ENCODE results near the gene SMARCAL1. TPM values are rescaled to one million over a fixed set of nuclear protein-coding genes. Genes with fewer than 3 reads are reported as not detected.

SMARCAL1 gene
- total and polyA plus RNA-seq, 9 of the 15 experiments (the other 6 are each of a cell fraction or from before 2014, with no cell fraction given): 8.2 to 27.9 (median 12.4) TPM

DNA sequence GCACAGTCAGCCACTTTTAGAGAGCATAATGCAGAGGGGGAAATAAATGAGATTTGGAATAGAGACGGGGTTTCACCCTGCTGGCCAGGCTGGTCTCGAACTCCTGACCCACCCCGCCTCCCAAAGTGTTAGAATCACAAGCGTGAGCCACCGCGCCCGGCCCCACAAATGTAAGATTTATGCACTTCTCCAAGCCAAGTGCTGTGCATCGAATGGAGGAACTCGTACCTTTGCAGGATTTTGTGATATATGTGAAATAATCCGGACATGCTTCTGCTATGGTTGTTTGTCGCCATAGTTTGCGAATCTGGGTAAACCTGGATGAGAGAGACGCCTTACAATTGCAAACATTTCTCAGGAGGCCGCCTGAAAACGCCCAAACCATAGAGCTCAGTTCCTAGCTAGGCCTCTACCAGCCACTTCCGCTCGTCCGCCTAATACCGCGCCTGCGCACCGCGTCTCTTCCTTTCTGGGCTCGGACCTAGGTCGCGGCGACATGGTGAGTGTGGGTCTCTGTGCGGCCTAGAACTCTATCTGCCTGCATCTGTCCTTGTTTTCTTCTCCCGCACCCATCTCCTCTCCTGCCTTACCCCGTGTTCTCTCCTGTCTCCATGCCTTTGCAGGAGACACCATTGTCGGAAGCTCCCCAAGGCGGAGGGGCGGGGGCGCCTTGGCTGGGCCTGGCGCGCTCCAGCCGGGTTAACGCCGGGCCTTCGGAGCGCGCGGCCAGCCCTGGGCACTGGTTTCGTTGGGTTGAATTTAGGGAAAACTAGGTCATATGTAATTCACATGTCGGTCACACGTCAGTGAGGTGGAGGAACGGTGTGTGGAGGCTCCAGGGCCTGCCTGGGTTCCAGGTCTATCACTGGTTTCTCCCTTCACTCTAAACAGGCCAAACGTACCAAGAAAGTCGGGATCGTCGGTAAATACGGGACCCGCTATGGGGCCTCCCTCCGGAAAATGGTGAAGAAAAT lies 86.4 kb downstream of the SMARCAL1 start, which contains the start of gene RPL37A (continued):
- TF ChIP-seq, protein P1, sequence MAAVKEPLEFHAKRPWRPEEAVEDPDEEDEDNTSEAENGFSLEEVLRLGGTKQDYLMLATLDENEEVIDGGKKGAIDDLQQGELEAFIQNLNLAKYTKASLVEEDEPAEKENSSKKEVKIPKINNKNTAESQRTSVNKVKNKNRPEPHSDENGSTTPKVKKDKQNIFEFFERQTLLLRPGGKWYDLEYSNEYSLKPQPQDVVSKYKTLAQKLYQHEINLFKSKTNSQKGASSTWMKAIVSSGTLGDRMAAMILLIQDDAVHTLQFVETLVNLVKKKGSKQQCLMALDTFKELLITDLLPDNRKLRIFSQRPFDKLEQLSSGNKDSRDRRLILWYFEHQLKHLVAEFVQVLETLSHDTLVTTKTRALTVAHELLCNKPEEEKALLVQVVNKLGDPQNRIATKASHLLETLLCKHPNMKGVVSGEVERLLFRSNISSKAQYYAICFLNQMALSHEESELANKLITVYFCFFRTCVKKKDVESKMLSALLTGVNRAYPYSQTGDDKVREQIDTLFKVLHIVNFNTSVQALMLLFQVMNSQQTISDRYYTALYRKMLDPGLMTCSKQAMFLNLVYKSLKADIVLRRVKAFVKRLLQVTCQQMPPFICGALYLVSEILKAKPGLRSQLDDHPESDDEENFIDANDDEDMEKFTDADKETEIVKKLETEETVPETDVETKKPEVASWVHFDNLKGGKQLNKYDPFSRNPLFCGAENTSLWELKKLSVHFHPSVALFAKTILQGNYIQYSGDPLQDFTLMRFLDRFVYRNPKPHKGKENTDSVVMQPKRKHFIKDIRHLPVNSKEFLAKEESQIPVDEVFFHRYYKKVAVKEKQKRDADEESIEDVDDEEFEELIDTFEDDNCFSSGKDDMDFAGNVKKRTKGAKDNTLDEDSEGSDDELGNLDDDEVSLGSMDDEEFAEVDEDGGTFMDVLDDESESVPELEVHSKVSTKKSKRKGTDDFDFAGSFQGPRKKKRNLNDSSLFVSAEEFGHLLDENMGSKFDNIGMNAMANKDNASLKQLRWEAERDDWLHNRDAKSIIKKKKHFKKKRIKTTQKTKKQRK (IDR thresholded peaks at IDR 0.05; ENCODE audit: borderline replicate concordance, low read depth, low read length): no peak
- TF ChIP-seq BRD4 (IDR thresholded peaks at IDR 0.05): peak; percentile 89
- TF ChIP-seq NELFE (IDR thresholded peaks at IDR 0.05; ENCODE audit: insufficient read depth, insufficient read length): no peak
- TF ChIP-seq NR2C1 (IDR thresholded peaks at IDR 0.05): 0 out of 2 replicates have a peak, but pooled peaks have one; percentile 3
- TF ChIP-seq NR2C1 (tag; IDR thresholded peaks at IDR 0.05): 0 out of 2 replicates have a peak, but pooled peaks have one; percentile 22
- TF ChIP-seq, protein P2, sequence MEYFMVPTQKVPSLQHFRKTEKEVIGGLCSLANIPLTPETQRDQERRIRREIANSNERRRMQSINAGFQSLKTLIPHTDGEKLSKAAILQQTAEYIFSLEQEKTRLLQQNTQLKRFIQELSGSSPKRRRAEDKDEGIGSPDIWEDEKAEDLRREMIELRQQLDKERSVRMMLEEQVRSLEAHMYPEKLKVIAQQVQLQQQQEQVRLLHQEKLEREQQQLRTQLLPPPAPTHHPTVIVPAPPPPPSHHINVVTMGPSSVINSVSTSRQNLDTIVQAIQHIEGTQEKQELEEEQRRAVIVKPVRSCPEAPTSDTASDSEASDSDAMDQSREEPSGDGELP (CRISPR knock-in tag; IDR thresholded peaks at IDR 0.05; ENCODE audit: borderline replicate concordance): peak; percentile 61; the same call in 1 of the 2 replicates
- peak; percentile 78 for TF ChIP-seq CREM (IDR thresholded peaks at IDR 0.05; ENCODE audit: low read depth)
- TF ChIP-seq WHSC1 (IDR thresholded peaks at IDR 0.05; ENCODE audit: low read length): no peak
- TF ChIP-seq SRSF7 (optimal IDR thresholded peaks at IDR 0.05; ENCODE audit: low read depth, low read length): no peak
- TF ChIP-seq PYGO2 (tag; IDR thresholded peaks at IDR 0.05): no peak
- no peak for TF ChIP-seq ZFP36 (IDR thresholded peaks at IDR 0.05; ENCODE audit: low read depth, low read length, partially characterized antibody)
- TF ChIP-seq, protein P3, sequence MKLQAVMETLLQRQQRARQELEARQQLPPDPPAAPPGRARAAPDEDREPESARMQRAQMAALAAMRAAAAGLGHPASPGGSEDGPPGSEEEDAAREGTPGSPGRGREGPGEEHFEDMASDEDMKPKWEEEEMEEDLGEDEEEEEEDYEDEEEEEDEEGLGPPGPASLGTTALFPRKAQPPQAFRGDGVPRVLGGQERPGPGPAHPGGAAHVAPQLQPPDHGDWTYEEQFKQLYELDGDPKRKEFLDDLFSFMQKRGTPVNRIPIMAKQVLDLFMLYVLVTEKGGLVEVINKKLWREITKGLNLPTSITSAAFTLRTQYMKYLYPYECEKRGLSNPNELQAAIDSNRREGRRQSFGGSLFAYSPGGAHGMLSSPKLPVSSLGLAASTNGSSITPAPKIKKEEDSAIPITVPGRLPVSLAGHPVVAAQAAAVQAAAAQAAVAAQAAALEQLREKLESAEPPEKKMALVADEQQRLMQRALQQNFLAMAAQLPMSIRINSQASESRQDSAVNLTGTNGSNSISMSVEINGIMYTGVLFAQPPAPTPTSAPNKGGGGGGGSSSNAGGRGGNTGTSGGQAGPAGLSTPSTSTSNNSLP (IDR thresholded peaks at IDR 0.05; ENCODE audit: borderline replicate concordance, low read depth, low read length): no peak
- TF ChIP-seq ZNF24 (IDR thresholded peaks at IDR 0.05): no peak
- TF ChIP-seq TSC22D4 (tag; IDR thresholded peaks at IDR 0.05): no peak
- TF ChIP-seq FOXM1 (IDR thresholded peaks at IDR 0.05; ENCODE audit: low read depth): no peak
- no peak for TF ChIP-seq FOXM1 (CRISPR knock-in tag; IDR thresholded peaks at IDR 0.05; ENCODE audit: low read depth)
- no peak for TF ChIP-seq ZKSCAN8 (CRISPR knock-in tag; IDR thresholded peaks at IDR 0.05)
- no peak for TF ChIP-seq ZNF184 (CRISPR knock-in tag; IDR thresholded peaks at IDR 0.05)
- no peak for TF ChIP-seq ELF4 (CRISPR knock-in tag; IDR thresholded peaks at IDR 0.05)
- TF ChIP-seq ZNF384 (IDR thresholded peaks at IDR 0.05; ENCODE audit: low read depth, low read length): no peak
- TF ChIP-seq NFYB (IDR thresholded peaks at IDR 0.05; ENCODE audit: extremely low read depth, insufficient read length): no peak
- no peak for TF ChIP-seq ESRRA (IDR thresholded peaks at IDR 0.05; ENCODE audit: borderline replicate concordance, low read depth)
- TF ChIP-seq NR2C2 (CRISPR knock-in tag; IDR thresholded peaks at IDR 0.05): no peak
- no peak for TF ChIP-seq NR2C2 (tag; IDR thresholded peaks at IDR 0.05)

All from K562 (cell line).